NT2/D1 (cell line): Measurements from ENCODE around the gene ABCC3.

Experiments
- DNase-seq: peaks from one replicate; pipeline ENCODE4 v3.0.0-alpha.2; 2011; ENCODE audit warnings: low read depth, low spot score
- H3K27me3 ChIP-seq: 2 replicates; pipeline ENCODE4 v1.6.0; 2011; ENCODE audit warnings: mild to moderate bottlenecking; ENCODE audit not compliant: insufficient read length, insufficient read depth
- H3K36me3 ChIP-seq: 2 replicates; pipeline ENCODE4 v1.6.1; 2011; ENCODE audit warnings: mild to moderate bottlenecking, low read length, mixed read lengths; ENCODE audit not compliant: insufficient read depth, insufficient read length
- H3K4me1 ChIP-seq: 2 replicates; pipeline ENCODE4 v1.5.1; 2011; ENCODE audit not compliant: insufficient read depth, insufficient read length
- H3K4me3 ChIP-seq: 2 replicates; pipeline ENCODE4 v1.5.1; 2011; ENCODE audit warnings: low read depth; ENCODE audit not compliant: insufficient read length
- H3K9ac ChIP-seq: 2 replicates; pipeline ENCODE4 v1.6.0; 2011; ENCODE audit warnings: low read depth; ENCODE audit not compliant: insufficient read length
- H3K9me3 ChIP-seq: 2 replicates; pipeline ENCODE4 v1.5.1; 2011; ENCODE audit warnings: mild to moderate bottlenecking, low read length; ENCODE audit not compliant: insufficient read depth
- SUZ12 ChIP-seq: IDR thresholded peaks from 2 replicates; pipeline ENCODE4 v1.6.1; 2011; ENCODE audit not compliant: insufficient read length, insufficient read depth; ENCODE audit errors: extremely low read depth
- YY1 ChIP-seq: IDR thresholded peaks from 2 replicates; pipeline ENCODE4 v1.6.1; 2011; ENCODE audit not compliant: insufficient read length, insufficient read depth
- ZNF274 ChIP-seq: IDR thresholded peaks from 2 replicates; pipeline ENCODE4 v1.6.1; 2011; ENCODE audit warnings: mild to moderate bottlenecking, low read depth, low read length

Gene ABCC3

DNA sequence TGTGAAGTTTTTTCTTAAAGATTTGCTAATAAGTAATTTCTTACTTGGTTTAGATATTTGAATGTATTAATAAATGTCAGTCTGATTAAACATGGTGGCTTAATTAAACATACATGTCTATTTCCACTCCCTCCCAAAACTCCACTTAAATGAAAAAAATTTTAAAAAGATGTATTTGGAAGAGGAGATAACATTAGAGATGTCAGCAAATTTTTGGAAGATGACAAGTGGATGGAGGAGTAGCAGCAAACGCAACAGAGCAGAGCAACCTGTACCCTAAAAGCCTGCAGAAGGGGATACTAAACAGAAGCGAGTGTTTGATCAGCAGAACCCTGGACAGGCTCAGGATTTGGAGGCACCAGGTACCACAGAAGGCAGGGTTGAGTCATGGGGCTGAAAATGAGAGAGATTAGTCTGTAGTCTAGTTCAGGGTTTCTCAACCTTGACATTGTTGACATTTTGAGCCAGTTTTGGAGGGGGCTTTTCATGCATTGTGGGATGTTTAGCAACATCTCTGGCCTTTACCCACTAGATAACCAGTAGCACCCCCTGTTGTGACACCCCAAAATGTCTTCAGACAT is 102.5 kb downstream of the ABCC3 start:
- H3K4me1 ChIP-seq, result no peaks in the 10 kb centered on the region
- H3K4me3 ChIP-seq, result no peak overlapping the region
- H3K36me3 ChIP-seq, result peaks cover 62% of the 10 kb centered on the region
- H3K27me3 ChIP-seq, result no peaks in the 10 kb centered on the region
- H3K9me3 ChIP-seq, result no peaks in the 10 kb centered on the region
- no peak for TF ChIP-seq ZNF274
- no peak for TF ChIP-seq YY1
- no peak for TF ChIP-seq SUZ12
- H3K9ac ChIP-seq, result no peak overlapping the region
- no peak for DNase-seq

DNA sequence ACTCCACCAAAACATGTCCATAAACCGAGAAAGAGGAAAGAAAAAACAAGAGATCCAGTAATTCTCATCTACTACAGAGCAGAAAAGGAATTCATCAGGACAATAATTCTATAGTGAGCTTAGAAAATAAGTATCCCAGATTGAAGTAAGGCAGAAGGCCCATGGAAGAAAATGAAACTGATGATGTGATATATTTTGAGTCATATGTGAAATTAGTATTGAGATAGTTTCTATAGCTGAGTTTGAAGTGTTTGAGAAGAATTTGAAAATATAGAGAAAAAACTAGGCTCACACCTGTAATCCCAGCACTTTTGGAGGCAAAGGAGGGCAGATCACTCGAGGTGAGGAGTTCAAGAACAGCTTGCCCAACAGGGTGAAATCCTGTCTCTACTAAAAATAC is 104.4 kb downstream of the ABCC3 start:
- Histone ChIP-seq H3K9me3 (no peaks in the 10 kb centered on the region), H3K36me3 (peaks cover 77% of the 10 kb centered on the region)
- no peak for TF ChIP-seq SUZ12
- no peak for TF ChIP-seq ZNF274
- TF ChIP-seq YY1, result no peak

More for the DNA sequence above, 104.4 kb downstream of the ABCC3 start:
- Histone ChIP-seq H3K27me3 (no peaks in the 10 kb centered on the region), H3K4me1 (no peaks in the 10 kb centered on the region), H3K4me3 (no peak overlapping the region), H3K9ac (no peak overlapping the region)
- DNase-seq, result no peak
